WTC11 (cell line): ENCODE results near the gene TSSK2. TPM values are rescaled to one million over a fixed set of nuclear protein-coding genes. Genes with fewer than 3 reads are reported as not detected.

Experiments used
- ATAC-seq: fragments of 200-7000 bp; cut with Tn5 transposase; 2 replicates; pipeline ENCODE4 v1.10.0; 2021; ENCODE audit warnings: mild to moderate bottlenecking, moderate library complexity
- CTCF ChIA-PET: fragments of 300-600 bp; sonication (Branson Sonifier 250); formaldehyde crosslinking; loops from one replicate; lab custom pipeline; 2021; ENCODE audit warnings: antibody characterized with exemption; lab: Charles Lee
- POLR2A ChIA-PET: fragments of 350-600 bp; sonication (Branson Sonifier 250); formaldehyde crosslinking; loops from one replicate; lab custom pipeline; 2021; ENCODE audit warnings: antibody characterized with exemption; lab: Charles Lee
- DNase-seq: peaks from one replicate; pipeline ENCODE4 v3.0.0; 2021; ENCODE audit warnings: low spot score
- H3K27ac Mint-ChIP-seq: 2 replicates; pipeline ENCODE4 v1.8.0; 2021; ENCODE audit warnings: mixed read lengths
- H3K27me3 Mint-ChIP-seq: 2 replicates; pipeline ENCODE4 v1.8.0; 2021; ENCODE audit warnings: low read depth, mild to moderate bottlenecking, moderate library complexity, mixed read lengths
- H3K36me3 Mint-ChIP-seq: 2 replicates; pipeline ENCODE4 v1.8.0; 2021; ENCODE audit warnings: mixed read lengths
- H3K4me1 Mint-ChIP-seq: 2 replicates; pipeline ENCODE4 v1.8.0; 2022; ENCODE audit warnings: mixed read lengths
- H3K4me3 Mint-ChIP-seq: 2 replicates; pipeline ENCODE4 v1.8.0; 2021; ENCODE audit warnings: mild to moderate bottlenecking, moderate library complexity, mixed read lengths
- H3K9me3 Mint-ChIP-seq: 2 replicates; pipeline ENCODE4 v1.8.0; 2021; ENCODE audit warnings: mixed read lengths
- ARID4B ChIP-seq: sonication (generic); formaldehyde crosslinking; IDR thresholded peaks from 2 replicates; pipeline ENCODE4 v1.8.0; 2023; ENCODE audit warnings: missing genetic modification reagents, mild to moderate bottlenecking, borderline replicate concordance
- ATF1 ChIP-seq: sonication (generic); formaldehyde crosslinking; IDR thresholded peaks from 2 replicates; pipeline ENCODE4 v1.8.1; 2023; ENCODE audit warnings: mild to moderate bottlenecking, moderate library complexity, missing genetic modification reagents
- ATF2 ChIP-seq: sonication (generic); formaldehyde crosslinking; IDR thresholded peaks from 2 replicates; pipeline ENCODE4 v1.8.1; 2022; ENCODE audit warnings: low read depth, missing genetic modification reagents, borderline replicate concordance
- ATF6 ChIP-seq: sonication (generic); formaldehyde crosslinking; IDR thresholded peaks from 2 replicates; pipeline ENCODE4 v1.8.1; 2023; ENCODE audit warnings: mild to moderate bottlenecking, missing genetic modification reagents
- CBFB ChIP-seq: sonication (generic); formaldehyde crosslinking; IDR thresholded peaks from 2 replicates; pipeline ENCODE4 v1.8.1; 2022; ENCODE audit warnings: mild to moderate bottlenecking, low read depth, missing genetic modification reagents
- GABPB1 ChIP-seq: sonication (generic); formaldehyde crosslinking; IDR thresholded peaks from 2 replicates; pipeline ENCODE4 v1.8.1; 2023; ENCODE audit warnings: mild to moderate bottlenecking, missing genetic modification reagents
- GTF2I ChIP-seq: fragments of 250-450 bp; sonication (Bioruptor Pico); conservative IDR thresholded peaks from 2 replicates; pipeline ENCODE4 v1.4.0; 2021; ENCODE audit warnings: mild to moderate bottlenecking
- JUN ChIP-seq: sonication (generic); formaldehyde crosslinking; IDR thresholded peaks from 2 replicates; pipeline ENCODE4 v1.8.0; 2023; ENCODE audit warnings: mild to moderate bottlenecking, missing genetic modification reagents
- MYBL2 ChIP-seq: sonication (generic); formaldehyde crosslinking; IDR thresholded peaks from 2 replicates; pipeline ENCODE4 v1.8.1; 2023; ENCODE audit warnings: mild to moderate bottlenecking, moderate library complexity, missing genetic modification reagents
- ZMAT4 ChIP-seq: fragments of 250-450 bp; sonication (Bioruptor Pico); IDR thresholded peaks from 2 replicates; pipeline ENCODE4 v1.9.0; 2021; ENCODE audit warnings: mild to moderate bottlenecking
- ZNF121 ChIP-seq: sonication (generic); formaldehyde crosslinking; IDR thresholded peaks from 2 replicates; pipeline ENCODE4 v1.8.0; 2023; ENCODE audit warnings: missing genetic modification reagents
- ZNF232 ChIP-seq: sonication (generic); formaldehyde crosslinking; IDR thresholded peaks from 2 replicates; pipeline ENCODE4 v1.8.0; 2022; ENCODE audit warnings: mild to moderate bottlenecking, missing genetic modification reagents
- ZNF671 ChIP-seq: fragments of 250-450 bp; sonication (Bioruptor Pico); IDR thresholded peaks from 2 replicates; pipeline ENCODE4 v1.8.0; 2021; ENCODE audit warnings: mild to moderate bottlenecking
- total RNA-seq: library from RNA; stranded (reverse); gene quantifications from 3 replicates; pipeline ENCODE4 v1.2.3, GENCODE V29; 2021
- TF ChIP-seq, protein P1 (sequence below): sonication (generic); formaldehyde crosslinking; IDR thresholded peaks from 2 replicates; pipeline ENCODE4 v1.8.1; 2022; ENCODE audit warnings: missing genetic modification reagents, borderline replicate concordance
- TF ChIP-seq, protein P2 (sequence below): sonication (generic); formaldehyde crosslinking; IDR thresholded peaks from 2 replicates; pipeline ENCODE4 v1.8.1; 2023; ENCODE audit warnings: mild to moderate bottlenecking, missing genetic modification reagents
- TF ChIP-seq, protein P3 (sequence below): sonication (generic); formaldehyde crosslinking; IDR thresholded peaks from 2 replicates; pipeline ENCODE4 v1.8.1; 2023; ENCODE audit warnings: mild to moderate bottlenecking, missing genetic modification reagents, moderate library complexity

TSSK2 gene
- total RNA-seq, 1 experiment from 2014 or later = not detected

GRCh38 chr22:19111584-19111983, 19.5 kb upstream of the TSSK2 start:
- TF ChIP-seq ZNF671 (CRISPR knock-in tag) (no peak), ATF2 (CRISPR knock-in tag) (no peak), JUN (CRISPR knock-in tag) (no peak), ZNF232 (CRISPR knock-in tag) (no peak), ARID4B (no peak), ZMAT4 (CRISPR knock-in tag) (no peak), GABPB1 (CRISPR knock-in tag) (no peak), MYBL2 (CRISPR knock-in tag) (no peak), ATF1 (CRISPR knock-in tag) (no peak), ZNF121 (CRISPR knock-in tag) (no peak), CBFB (CRISPR knock-in tag) (no peak), ATF6 (CRISPR knock-in tag) (no peak), GTF2I (CRISPR knock-in tag) (no peak)
- TF ChIP-seq, protein P1, sequence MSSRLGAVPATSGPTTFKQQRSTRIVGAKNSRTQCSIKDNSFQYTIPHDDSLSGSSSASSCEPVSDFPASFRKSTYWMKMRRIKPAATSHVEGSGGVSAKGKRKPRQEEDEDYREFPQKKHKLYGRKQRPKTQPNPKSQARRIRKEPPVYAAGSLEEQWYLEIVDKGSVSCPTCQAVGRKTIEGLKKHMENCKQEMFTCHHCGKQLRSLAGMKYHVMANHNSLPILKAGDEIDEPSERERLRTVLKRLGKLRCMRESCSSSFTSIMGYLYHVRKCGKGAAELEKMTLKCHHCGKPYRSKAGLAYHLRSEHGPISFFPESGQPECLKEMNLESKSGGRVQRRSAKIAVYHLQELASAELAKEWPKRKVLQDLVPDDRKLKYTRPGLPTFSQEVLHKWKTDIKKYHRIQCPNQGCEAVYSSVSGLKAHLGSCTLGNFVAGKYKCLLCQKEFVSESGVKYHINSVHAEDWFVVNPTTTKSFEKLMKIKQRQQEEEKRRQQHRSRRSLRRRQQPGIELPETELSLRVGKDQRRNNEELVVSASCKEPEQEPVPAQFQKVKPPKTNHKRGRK (CRISPR knock-in tag) = no peak
- TF ChIP-seq, protein P2, sequence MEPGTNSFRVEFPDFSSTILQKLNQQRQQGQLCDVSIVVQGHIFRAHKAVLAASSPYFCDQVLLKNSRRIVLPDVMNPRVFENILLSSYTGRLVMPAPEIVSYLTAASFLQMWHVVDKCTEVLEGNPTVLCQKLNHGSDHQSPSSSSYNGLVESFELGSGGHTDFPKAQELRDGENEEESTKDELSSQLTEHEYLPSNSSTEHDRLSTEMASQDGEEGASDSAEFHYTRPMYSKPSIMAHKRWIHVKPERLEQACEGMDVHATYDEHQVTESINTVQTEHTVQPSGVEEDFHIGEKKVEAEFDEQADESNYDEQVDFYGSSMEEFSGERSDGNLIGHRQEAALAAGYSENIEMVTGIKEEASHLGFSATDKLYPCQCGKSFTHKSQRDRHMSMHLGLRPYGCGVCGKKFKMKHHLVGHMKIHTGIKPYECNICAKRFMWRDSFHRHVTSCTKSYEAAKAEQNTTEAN (CRISPR knock-in tag) = no peak
- TF ChIP-seq, protein P3, sequence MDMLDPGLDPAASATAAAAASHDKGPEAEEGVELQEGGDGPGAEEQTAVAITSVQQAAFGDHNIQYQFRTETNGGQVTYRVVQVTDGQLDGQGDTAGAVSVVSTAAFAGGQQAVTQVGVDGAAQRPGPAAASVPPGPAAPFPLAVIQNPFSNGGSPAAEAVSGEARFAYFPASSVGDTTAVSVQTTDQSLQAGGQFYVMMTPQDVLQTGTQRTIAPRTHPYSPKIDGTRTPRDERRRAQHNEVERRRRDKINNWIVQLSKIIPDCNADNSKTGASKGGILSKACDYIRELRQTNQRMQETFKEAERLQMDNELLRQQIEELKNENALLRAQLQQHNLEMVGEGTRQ = no peak
- Mint-ChIP-seq H3K27me3 (no peaks in the 10 kb centered on the region), H3K27ac (peak overlapping the region; percentile 62), H3K4me3 (no peak overlapping the region), H3K4me1 (peaks cover 22% of the 10 kb centered on the region), H3K36me3 (peaks cover 3% of the 10 kb centered on the region; the same call in 1 of the 2 replicates), H3K9me3 (no peaks in the 10 kb centered on the region)
- DNase-seq (no peak), ATAC-seq (peak; percentile 31)
- CTCF ChIA-PET = interaction anchor here (0.9 to 2.5 kb wide), 6 partner anchors 11 to 66 kb away, joined by 3 to 17 read pairs (median 7); partner anchors contain the start of genes DGCR2 and ESS2
- POLR2A ChIA-PET = no interaction called here
